ENCODE data around the gene STAT5A. TPM values are rescaled to one million over a fixed set of nuclear protein-coding genes. Genes with fewer than 3 reads are reported as not detected.
A peak's percentile ranks its signal among the peaks of the same experiment; 100 is the strongest.

The STAT5A gene
- total and polyA plus RNA-seq, 2 donors from 2014 or later, result 11.5 to 47.9 TPM

DNA sequence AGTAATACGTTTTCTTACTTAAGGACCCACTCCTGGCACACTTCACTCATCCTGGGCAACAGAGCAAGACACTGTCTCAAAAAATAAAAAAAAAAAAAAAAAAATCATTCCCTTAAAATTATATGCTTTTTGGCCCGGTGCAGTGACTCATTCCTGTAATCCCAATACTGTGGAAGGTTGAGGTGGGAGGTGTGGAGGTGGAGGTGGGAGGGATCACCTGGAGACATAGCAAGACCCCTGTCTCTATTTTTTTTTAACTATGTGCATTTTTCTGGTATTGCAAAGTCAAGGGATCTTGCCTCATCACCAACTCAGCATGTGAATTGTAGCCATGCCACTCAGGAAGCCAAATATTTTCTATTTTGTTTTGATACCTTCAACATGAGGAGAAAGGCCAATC lies 21.8 kb upstream of the STAT5A start:
- intact Hi-C loops (cut with DNase I), result no loop called here
- H3K9ac ChIP-seq (ENCODE audit: low read length in 3 of 3), result no peak overlapping the region
- FAIRE-seq (no peak), DNase-seq (no peak)
- H3K36me3 ChIP-seq (ENCODE audit: control insufficient read depth in 2 of 3, insufficient read depth in 3 of 3, low read length in 3 of 3), result no peaks in the 10 kb centered on the region
- H3K9me3 ChIP-seq (ENCODE audit: control insufficient read depth in 2 of 3, insufficient read depth in 1 of 3, low read length in 3 of 3), result no peaks in the 10 kb centered on the region
- no peaks in the 10 kb centered on the region for H3K4me1 ChIP-seq (ENCODE audit: control insufficient read depth in 2 of 3, insufficient read depth in 2 of 3, low read depth in 1 of 3, low read length in 3 of 3)
- no peak overlapping the region for H3K4me3 ChIP-seq (ENCODE audit: low read length in 3 of 3)
- no peak overlapping the region for H3K27ac ChIP-seq (ENCODE audit: low read depth in 2 of 2, low read length in 2 of 2)
- TF ChIP-seq CTCF (IDR thresholded peaks at IDR 0.05; ENCODE audit: borderline replicate concordance, extremely low read depth, insufficient read depth), result no peak
- H3K27me3 ChIP-seq (ENCODE audit: control insufficient read depth, insufficient read depth, low read length), result no peaks in the 10 kb centered on the region

DNA sequence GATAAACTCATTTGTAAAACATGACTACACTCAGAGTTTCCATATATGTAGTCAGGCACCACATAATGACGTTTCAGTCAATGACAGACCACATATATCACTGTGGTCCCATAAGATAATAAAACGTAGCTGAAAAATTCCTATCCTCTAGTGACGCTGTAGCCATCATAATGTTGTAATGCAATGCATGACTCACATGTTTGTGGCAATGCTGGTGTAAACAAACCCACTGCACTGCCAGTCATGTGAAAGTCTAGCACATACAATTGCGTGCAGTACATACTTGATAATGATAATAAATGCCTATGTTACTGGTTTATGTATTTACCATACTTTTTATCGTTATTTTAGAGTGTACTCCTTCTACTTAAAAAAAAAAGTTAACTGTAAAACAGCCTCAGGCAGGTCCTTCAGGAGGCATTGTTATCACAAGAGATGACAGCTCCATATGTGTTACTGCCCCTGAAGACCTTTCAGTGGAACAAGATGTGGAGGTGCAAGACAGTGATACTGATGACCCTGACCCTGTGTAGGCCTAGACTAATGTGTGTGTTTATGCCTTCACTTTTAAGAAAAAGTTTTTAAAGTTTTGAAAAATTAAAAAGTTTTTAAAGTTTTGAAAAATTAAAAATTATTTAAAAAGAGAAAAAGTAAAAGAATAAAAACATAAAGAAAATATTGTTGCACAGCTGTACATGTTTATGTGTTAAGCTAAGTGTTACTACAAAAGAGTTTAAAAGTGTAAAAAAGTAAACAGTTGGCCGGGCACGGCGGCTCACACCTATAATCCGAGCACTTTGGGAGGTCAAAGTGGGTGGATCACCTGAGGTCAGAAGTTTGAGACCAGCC lies 21.2 kb upstream of the STAT5A start:
- no peaks in the 10 kb centered on the region for H3K27me3 ChIP-seq (ENCODE audit: control insufficient read depth, insufficient read depth, low read length)
- intact Hi-C loops (cut with DNase I), result no loop called here
- no peak for TF ChIP-seq CTCF (IDR thresholded peaks at IDR 0.05; ENCODE audit: borderline replicate concordance, extremely low read depth, insufficient read depth)
- FAIRE-seq, result no peak
- peak in 1 of 5 donors; percentile 23 for DNase-seq
- H3K9me3 ChIP-seq (ENCODE audit: control insufficient read depth in 2 of 3, insufficient read depth in 1 of 3, low read length in 3 of 3), result no peaks in the 10 kb centered on the region
- no peak overlapping the region for H3K4me3 ChIP-seq (ENCODE audit: low read length in 3 of 3)
- no peaks in the 10 kb centered on the region for H3K36me3 ChIP-seq (ENCODE audit: control insufficient read depth in 2 of 3, insufficient read depth in 3 of 3, low read length in 3 of 3)
- no peak overlapping the region for H3K27ac ChIP-seq (ENCODE audit: low read depth in 2 of 2, low read length in 2 of 2)
- no peak overlapping the region for H3K9ac ChIP-seq (ENCODE audit: low read length in 3 of 3)
- no peaks in the 10 kb centered on the region for H3K4me1 ChIP-seq (ENCODE audit: control insufficient read depth in 2 of 3, insufficient read depth in 2 of 3, low read depth in 1 of 3, low read length in 3 of 3)

- no peak for TF ChIP-seq CTCF (IDR thresholded peaks at IDR 0.05; ENCODE audit: borderline replicate concordance, extremely low read depth, insufficient read depth)
- Histone ChIP-seq H3K4me3 (ENCODE audit: low read length in 3 of 3) (no peak overlapping the region), H3K9ac (ENCODE audit: low read length in 3 of 3) (no peak overlapping the region), H3K4me1 (ENCODE audit: control insufficient read depth in 2 of 3, insufficient read depth in 2 of 3, low read depth in 1 of 3, low read length in 3 of 3) (no peaks in the 10 kb centered on the region), H3K9me3 (ENCODE audit: control insufficient read depth in 2 of 3, insufficient read depth in 1 of 3, low read length in 3 of 3) (no peaks in the 10 kb centered on the region), H3K36me3 (ENCODE audit: control insufficient read depth in 2 of 3, insufficient read depth in 3 of 3, low read length in 3 of 3) (no peaks in the 10 kb centered on the region), H3K27ac (ENCODE audit: low read depth in 2 of 2, low read length in 2 of 2) (no peak overlapping the region), H3K27me3 (ENCODE audit: control insufficient read depth, insufficient read depth, low read length) (no peaks in the 10 kb centered on the region)
- intact Hi-C loops (cut with DNase I), result no loop called here
- FAIRE-seq (no peak), DNase-seq (no peak)
These were observed 20.1 kb upstream of the STAT5A start for GRCh38 chr17:42268236-42268635.
